Measurements from ENCODE around the gene ROBO4. TPM values are rescaled to one million over a fixed set of nuclear protein-coding genes. Genes with fewer than 3 reads are reported as not detected.

Gene ROBO4
- total RNA-seq, 2 experiments from 2014 or later, result not detected

- CTCF ChIA-PET, result interaction anchor here (1.3 kb wide), 1 partner anchor 16 kb away, joined by 5 read pairs; the partner anchor contains the start of gene CCDC15
- no peak for ATAC-seq
- Mint-ChIP-seq H3K27ac (no peak overlapping the region), H3K4me3 (no peak overlapping the region), H3K27me3 (peaks cover 2% of the 10 kb centered on the region), H3K4me1 (ENCODE audit: low read depth) (peaks cover 9% of the 10 kb centered on the region), H3K36me3 (ENCODE audit: low read depth) (no peaks in the 10 kb centered on the region), H3K9me3 (no peaks in the 10 kb centered on the region)
- intact Hi-C loops (cut with micrococcal nuclease), result no loop called here
- POLR2A ChIA-PET, result interaction anchor here (1.0 to 1.3 kb wide), 2 partner anchors 15 to 202 kb away, joined by 3 to 6 read pairs; partner anchors contain the start of gene CCDC15
- DNase-seq, result no peak
- TF ChIP-seq CTCF (IDR thresholded peaks at IDR 0.05), result no peak
Observed at GRCh38 chr11:124938206-124938765, 40.6 kb upstream of the ROBO4 start.

GRCh38 chr11:124937336-124937935, 39.8 kb upstream of the ROBO4 start:
- Mint-ChIP-seq H3K27me3 (peaks cover 2% of the 10 kb centered on the region), H3K4me3 (no peak overlapping the region), H3K27ac (no peak overlapping the region), H3K9me3 (no peaks in the 10 kb centered on the region), H3K36me3 (ENCODE audit: low read depth) (no peaks in the 10 kb centered on the region), H3K4me1 (ENCODE audit: low read depth) (peaks cover 2% of the 10 kb centered on the region)
- intact Hi-C loops (cut with micrococcal nuclease), result no loop called here
- no peak for ATAC-seq
- ChIA-PET POLR2A (no interaction called here), CTCF (interaction anchor here (1.0 kb wide), 1 partner anchor 61 kb away, joined by 3 read pairs; no protein-coding TSS in a partner anchor)
- DNase-seq, result no peak
- no peak for TF ChIP-seq CTCF (IDR thresholded peaks at IDR 0.05)

- no peaks in the 10 kb centered on the region for H3K9me3 Mint-ChIP-seq
- H3K27me3 Mint-ChIP-seq, result peaks cover 2% of the 10 kb centered on the region
- H3K36me3 Mint-ChIP-seq (ENCODE audit: low read depth), result no peaks in the 10 kb centered on the region
- intact Hi-C loops (cut with micrococcal nuclease), result no loop called here
- H3K4me1 Mint-ChIP-seq (ENCODE audit: low read depth), result peaks cover 3% of the 10 kb centered on the region
- ATAC-seq (no peak), DNase-seq (no peak)
- H3K4me3 Mint-ChIP-seq, result no peak within 1 kb of the TSS
- H3K27ac Mint-ChIP-seq, result no peak within 1 kb of the TSS
- ChIA-PET POLR2A (interaction anchor here (0.6 to 2.8 kb wide), 3 partner anchors 12 to 580 kb away, joined by 3 to 10 read pairs (median 3); partner anchors contain the start of gene CCDC15), CTCF (interaction anchor here (0.6 to 1.7 kb wide), 6 partner anchors 9 to 99 kb away, joined by 3 to 7 read pairs (median 4); no protein-coding TSS in a partner anchor)
- no peak for TF ChIP-seq CTCF (IDR thresholded peaks at IDR 0.05)
Observed at GRCh38 chr11:124935548-124936514, 38.2 kb upstream of the ROBO4 start, which contains the start of gene HEPACAM. HEPACAM (minus strand) TSS chr11:124936047; CDS start chr11:124936006, 41 bp downstream.

GRCh38 chr11:124934862-124935547, 37.3 kb upstream of the ROBO4 start:
- POLR2A ChIA-PET, result interaction anchor here (0.9 to 2.8 kb wide), 2 partner anchors 19 to 48 kb away, joined by 3 to 10 read pairs; partner anchors contain the start of gene CCDC15
- CTCF ChIA-PET, result interaction anchor here (0.6 to 1.7 kb wide), 7 partner anchors 8 to 98 kb away, joined by 3 to 7 read pairs (median 5); no protein-coding TSS in a partner anchor
- H3K36me3 Mint-ChIP-seq (ENCODE audit: low read depth), result no peaks in the 10 kb centered on the region
- no peak for TF ChIP-seq CTCF (IDR thresholded peaks at IDR 0.05)
- no peak overlapping the region for H3K27ac Mint-ChIP-seq
- H3K4me3 Mint-ChIP-seq, result no peak overlapping the region
- H3K9me3 Mint-ChIP-seq, result no peaks in the 10 kb centered on the region
- intact Hi-C loops (cut with micrococcal nuclease), result no loop called here
- H3K4me1 Mint-ChIP-seq (ENCODE audit: low read depth), result peaks cover 8% of the 10 kb centered on the region
- peaks cover 2% of the 10 kb centered on the region for H3K27me3 Mint-ChIP-seq
- DNase-seq (no peak), ATAC-seq (no peak)

Measured in activated CD8-positive, alpha-beta T cell treated with anti-CD3 and anti-CD28 coated beads for 36 hours (primary cell).